Type B pancreatic cell (in vitro differentiated cells): ENCODE measurements around the gene TTC1. TPM values are rescaled to one million over a fixed set of nuclear protein-coding genes. Genes with fewer than 3 reads are reported as not detected.
"Not testable (repeated sequence)": the region's sequence is repeated elsewhere in the genome, so short reads cannot be mapped to it uniquely, and the experiment has no call there.

Experiments
- DNase-seq: peaks from one replicate; pipeline ENCODE4 v3.0.0; 2021; ENCODE audit warnings: mixed read lengths; ENCODE audit not compliant: unreplicated experiment; ENCODE audit errors: extremely low spot score
- H3K27ac Mint-ChIP-seq: 2 replicates; pipeline ENCODE4 v1.8.0; 2021; ENCODE audit warnings: mild to moderate bottlenecking, mixed read lengths
- H3K27me3 Mint-ChIP-seq: 2 replicates; pipeline ENCODE4 v1.8.0; 2021; ENCODE audit warnings: mixed read lengths
- H3K36me3 Mint-ChIP-seq: 2 replicates; pipeline ENCODE4 v1.8.0; 2021; ENCODE audit warnings: mixed read lengths
- H3K4me1 Mint-ChIP-seq: one replicate; pipeline ENCODE4 v1.8.0; 2021; ENCODE audit warnings: mixed read lengths; ENCODE audit not compliant: unreplicated experiment
- H3K4me3 Mint-ChIP-seq: 2 replicates; pipeline ENCODE4 v1.8.0; 2021; ENCODE audit warnings: mild to moderate bottlenecking, mixed read lengths
- H3K9me3 Mint-ChIP-seq: 2 replicates; pipeline ENCODE4 v1.8.0; 2021; ENCODE audit warnings: mixed read lengths
- total RNA-seq: library from RNA; stranded (reverse); gene quantifications from 2 replicates; pipeline ENCODE4 v1.2.1, GENCODE V29; 2021; ENCODE audit warnings: low replicate concordance
- TF ChIP-seq, protein P1 (sequence below): fragments of 200-600 bp; sonication (generic); conservative IDR thresholded peaks from 2 replicates; pipeline ENCODE4 v1.5.0; 2021; ENCODE audit warnings: antibody characterized with exemption, mild to moderate bottlenecking

TTC1 gene
- total RNA-seq, 1 donor from 2014 or later = 34.6 TPM

DNA sequence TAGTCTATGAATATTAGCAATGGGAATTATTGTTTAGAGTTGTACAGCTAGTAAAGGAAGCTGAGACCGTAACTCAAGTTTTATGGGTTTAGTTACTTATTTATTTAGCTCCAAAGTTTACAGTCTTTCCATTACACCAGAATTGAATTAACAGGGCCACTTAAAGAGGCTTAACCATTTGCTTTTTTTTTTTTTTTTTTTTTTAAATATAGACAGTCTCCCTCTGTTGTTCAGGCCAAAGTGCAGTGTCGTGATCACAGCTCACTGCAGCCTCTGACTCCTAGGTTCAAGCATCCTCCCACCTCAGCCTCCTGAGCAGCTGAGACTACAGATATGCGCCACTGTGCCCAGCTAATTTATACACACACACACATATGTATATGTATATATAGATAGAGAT lies 1.4 kb upstream of the TTC1 start:
- Mint-ChIP-seq H3K27ac (no peak overlapping the region), H3K9me3 (no peaks in the 10 kb centered on the region), H3K27me3 (no peaks in the 10 kb centered on the region), H3K36me3 (peaks cover 4% of the 10 kb centered on the region), H3K4me3 (no peak overlapping the region), H3K4me1 (peaks cover 16% of the 10 kb centered on the region)
- TF ChIP-seq, protein P1, sequence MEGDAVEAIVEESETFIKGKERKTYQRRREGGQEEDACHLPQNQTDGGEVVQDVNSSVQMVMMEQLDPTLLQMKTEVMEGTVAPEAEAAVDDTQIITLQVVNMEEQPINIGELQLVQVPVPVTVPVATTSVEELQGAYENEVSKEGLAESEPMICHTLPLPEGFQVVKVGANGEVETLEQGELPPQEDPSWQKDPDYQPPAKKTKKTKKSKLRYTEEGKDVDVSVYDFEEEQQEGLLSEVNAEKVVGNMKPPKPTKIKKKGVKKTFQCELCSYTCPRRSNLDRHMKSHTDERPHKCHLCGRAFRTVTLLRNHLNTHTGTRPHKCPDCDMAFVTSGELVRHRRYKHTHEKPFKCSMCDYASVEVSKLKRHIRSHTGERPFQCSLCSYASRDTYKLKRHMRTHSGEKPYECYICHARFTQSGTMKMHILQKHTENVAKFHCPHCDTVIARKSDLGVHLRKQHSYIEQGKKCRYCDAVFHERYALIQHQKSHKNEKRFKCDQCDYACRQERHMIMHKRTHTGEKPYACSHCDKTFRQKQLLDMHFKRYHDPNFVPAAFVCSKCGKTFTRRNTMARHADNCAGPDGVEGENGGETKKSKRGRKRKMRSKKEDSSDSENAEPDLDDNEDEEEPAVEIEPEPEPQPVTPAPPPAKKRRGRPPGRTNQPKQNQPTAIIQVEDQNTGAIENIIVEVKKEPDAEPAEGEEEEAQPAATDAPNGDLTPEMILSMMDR = no peak
- no peak for DNase-seq

- H3K4me3 Mint-ChIP-seq = peak overlapping the region; percentile 98
- not testable (repeated sequence) for H3K27me3 Mint-ChIP-seq, DNase-seq, H3K9me3 Mint-ChIP-seq, H3K36me3 Mint-ChIP-seq
- peak overlapping the region; percentile 98 for H3K27ac Mint-ChIP-seq
- peaks cover 16% of the 10 kb centered on the region for H3K4me1 Mint-ChIP-seq
Observed at GRCh38 chr5:160008529-160008876, 436 bp upstream of the TTC1 start.

- TF ChIP-seq, protein P1 = no peak
- DNase-seq = no peak
- Mint-ChIP-seq H3K27me3 (no peaks in the 10 kb centered on the region), H3K9me3 (no peaks in the 10 kb centered on the region), H3K4me3 (peak overlapping the region; percentile 98), H3K36me3 (peaks cover 4% of the 10 kb centered on the region), H3K4me1 (peaks cover 16% of the 10 kb centered on the region), H3K27ac (peak overlapping the region; percentile 98)
Observed at GRCh38 chr5:160009591-160009989, 651 bp downstream of the TTC1 start.

- Mint-ChIP-seq H3K27me3 (no peaks in the 10 kb centered on the region), H3K9me3 (no peaks in the 10 kb centered on the region), H3K4me3 (peak overlapping the region; percentile 98), H3K36me3 (peaks cover 4% of the 10 kb centered on the region), H3K27ac (peak overlapping the region; percentile 16), H3K4me1 (peaks cover 16% of the 10 kb centered on the region)
- TF ChIP-seq, protein P1 = no peak
- no peak for DNase-seq
Observed at GRCh38 chr5:160011471-160011870, 2.5 kb downstream of the TTC1 start.

DNA sequence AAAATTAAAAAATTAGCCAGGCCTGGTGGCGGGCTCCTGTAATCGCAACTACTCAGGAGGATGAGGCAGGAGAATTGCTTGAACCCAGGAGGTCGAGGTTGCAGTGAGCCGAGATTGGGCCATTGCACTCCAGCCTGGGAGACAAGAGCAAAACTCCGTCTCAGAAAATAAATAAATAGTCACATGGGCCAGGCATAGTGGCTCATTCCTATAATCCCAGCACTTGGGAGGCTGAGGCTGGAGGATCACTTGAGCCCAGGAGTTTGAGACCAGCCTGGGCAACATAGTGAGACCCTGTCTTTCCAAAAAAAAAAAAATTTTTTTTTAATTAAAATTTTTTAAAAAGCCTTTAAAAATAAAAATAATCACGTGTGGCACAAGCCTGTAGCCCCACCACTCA lies 5.3 kb downstream of the TTC1 start:
- not testable (repeated sequence) for H3K4me3 Mint-ChIP-seq, H3K27ac Mint-ChIP-seq, H3K36me3 Mint-ChIP-seq, H3K27me3 Mint-ChIP-seq, DNase-seq, H3K9me3 Mint-ChIP-seq
- peaks cover 11% of the 10 kb centered on the region for H3K4me1 Mint-ChIP-seq
- TF ChIP-seq, protein P1 = peak; percentile 49

DNA sequence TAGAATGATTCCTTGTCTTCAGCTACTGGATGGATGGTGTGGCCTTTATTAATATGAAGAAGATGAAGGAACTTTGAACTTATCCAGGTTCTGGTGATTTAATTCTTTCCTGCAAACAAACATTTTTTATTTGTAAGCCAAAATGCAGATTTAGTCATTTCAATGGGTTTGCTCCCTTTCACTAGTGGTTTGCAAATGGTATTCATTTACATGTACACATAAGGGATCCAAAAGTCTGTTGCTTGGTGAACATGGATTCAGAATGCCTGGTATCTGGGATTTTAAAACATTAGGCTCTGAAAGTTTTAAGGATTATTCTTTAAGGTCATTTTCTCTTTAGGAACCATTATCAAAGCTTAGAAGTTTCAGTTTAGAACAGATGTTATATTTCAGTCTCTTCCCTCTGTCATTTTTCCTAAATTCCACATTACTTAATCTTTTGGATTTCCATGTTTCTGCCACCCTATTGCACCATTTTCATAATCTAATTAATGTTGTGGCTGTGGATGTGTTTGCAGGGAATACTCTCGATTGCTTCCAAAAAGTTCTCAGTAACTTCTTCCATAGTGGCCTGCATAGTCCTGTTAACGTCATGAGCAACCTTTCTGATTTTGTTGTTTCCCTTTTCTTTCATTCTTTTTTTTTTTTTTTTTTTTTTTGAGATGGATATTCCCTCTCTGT lies 10.1 kb downstream of the TTC1 start:
- Mint-ChIP-seq H3K27ac (no peak overlapping the region), H3K4me1 (peaks cover 10% of the 10 kb centered on the region), H3K27me3 (no peaks in the 10 kb centered on the region), H3K4me3 (no peak overlapping the region), H3K9me3 (no peaks in the 10 kb centered on the region), H3K36me3 (peaks cover 5% of the 10 kb centered on the region)
- TF ChIP-seq, protein P1 = no peak
- no peak for DNase-seq
